Stimulated activated CD8-positive, alpha-beta memory T cell treated with anti-CD3 and anti-CD28 coated beads, Interleukin-12 subunit alpha, Interleukin-12 subunit beta, amount 100 ng/mL, for 24 hours (primary cell): Measurements from ENCODE around the gene CMTM8.
"Not testable (repeated sequence)": the region's sequence is repeated elsewhere in the genome, so short reads cannot be mapped to it uniquely, and the experiment has no call there.

Source experiments
- DNase-seq: peaks from one replicate; pipeline ENCODE4 v3.0.0-alpha.2; 2020; ENCODE audit errors: extremely low read depth

The CMTM8 gene, protein sequence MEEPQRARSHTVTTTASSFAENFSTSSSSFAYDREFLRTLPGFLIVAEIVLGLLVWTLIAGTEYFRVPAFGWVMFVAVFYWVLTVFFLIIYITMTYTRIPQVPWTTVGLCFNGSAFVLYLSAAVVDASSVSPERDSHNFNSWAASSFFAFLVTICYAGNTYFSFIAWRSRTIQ

DNA sequence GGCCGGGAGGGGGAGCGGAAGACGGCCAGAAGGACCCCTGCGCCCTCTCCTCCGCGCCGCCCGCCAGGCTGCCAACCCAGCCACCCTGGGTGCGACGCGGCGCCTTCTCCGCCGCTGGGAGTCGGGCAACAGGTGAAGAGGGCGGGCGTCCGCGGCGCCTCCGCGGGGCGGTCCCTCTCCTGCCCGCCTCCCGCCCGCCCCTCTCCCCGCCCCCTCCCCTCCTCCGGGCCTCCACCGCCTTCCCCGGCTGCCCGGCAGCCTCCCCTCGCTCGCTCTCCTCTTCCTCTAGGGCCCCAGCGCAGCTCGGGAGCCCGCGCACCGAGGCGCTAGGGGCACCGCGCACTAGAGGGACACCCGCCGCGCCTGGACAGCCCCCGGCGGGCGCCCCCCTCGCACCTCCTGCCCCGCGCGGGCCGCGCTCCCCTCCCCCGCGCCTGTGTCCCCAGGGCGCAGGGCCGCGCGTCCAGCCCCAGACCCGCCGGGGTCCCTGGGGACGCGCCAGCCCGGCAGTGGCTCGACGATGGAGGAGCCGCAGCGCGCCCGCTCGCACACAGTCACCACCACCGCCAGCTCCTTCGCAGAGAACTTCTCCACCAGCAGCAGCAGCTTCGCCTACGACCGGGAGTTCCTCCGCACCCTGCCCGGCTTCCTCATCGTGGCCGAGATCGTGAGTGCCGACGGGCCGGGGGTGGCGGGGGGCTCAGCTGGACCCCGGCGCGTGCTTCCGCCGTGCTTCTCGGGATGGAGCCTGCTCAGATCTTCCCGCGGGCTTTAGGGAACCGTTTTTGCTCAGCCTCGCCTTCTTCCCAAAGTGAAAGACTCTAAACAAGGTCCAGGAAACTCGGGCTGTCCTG, at the start of gene CMTM8:
Gene CMTM8 (plus strand): TSS at position 228 of the 854 bp plus-strand sequence. CDS start 293 bp downstream, at position 521.
- no peak for DNase-seq

DNA sequence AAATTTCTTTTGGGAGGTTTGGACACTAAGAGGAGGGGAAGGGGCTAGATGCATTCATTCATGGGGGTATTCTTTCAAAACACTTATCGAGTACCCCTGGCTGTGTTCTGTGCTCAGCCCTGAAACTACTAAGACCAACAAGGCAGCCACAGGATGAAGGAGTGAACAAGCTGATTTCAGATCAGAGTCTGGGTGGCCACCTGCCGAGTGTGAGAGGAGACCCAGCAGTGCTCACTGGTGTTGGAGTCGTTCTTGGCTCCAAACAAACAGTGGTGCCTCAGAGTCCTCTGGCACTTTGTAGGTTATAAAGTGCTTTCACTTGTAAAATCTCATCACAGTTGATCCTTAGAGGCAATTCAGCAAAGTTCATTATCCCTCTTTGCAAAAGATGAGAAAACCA, 48.8 kb upstream of the CMTM8 start:
- DNase-seq = no peak

- not testable (repeated sequence) for DNase-seq
These were observed 47.9 kb upstream of the CMTM8 start for GRCh38 chr3:32190556-32190955.

DNA sequence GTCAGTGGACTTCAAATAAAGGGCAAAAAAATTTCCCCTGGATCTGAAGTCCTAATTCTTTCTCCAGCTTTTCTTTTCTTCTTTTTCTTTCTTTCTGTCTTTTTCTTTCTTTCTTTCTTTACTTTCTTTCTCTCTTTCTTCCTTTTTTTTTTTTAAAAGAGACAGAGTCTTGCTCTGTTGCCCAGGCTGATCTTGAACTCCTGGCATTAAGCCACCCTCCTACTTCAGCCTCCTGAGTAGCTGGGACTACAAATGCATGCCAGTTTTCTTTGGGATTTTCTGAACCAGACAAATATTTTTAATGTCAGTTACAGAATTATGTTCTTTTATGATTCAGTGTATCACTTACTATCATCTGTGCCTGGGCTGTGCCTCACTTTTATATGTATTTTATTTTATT, 45.4 kb upstream of the CMTM8 start:
- DNase-seq = no peak

DNA sequence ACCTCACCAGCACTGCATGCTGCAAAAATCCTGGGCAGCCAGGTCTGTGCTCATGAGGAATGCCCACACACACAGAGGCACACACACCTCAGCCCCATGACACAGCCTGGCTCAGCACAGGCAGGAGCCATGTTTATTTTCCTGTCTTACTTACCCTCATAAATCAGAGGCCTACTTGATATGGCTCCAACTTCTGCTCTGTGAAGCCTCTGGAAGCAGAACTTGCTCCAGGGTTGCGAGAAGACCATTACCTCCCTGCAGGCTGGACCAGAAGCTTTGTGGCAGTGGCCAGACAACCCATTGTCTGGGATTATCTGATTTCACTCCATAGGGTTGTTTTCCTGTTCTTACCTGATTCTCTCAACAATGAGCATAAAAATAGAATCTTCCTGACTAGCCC, 43.8 kb upstream of the CMTM8 start:
- DNase-seq = no peak

DNA sequence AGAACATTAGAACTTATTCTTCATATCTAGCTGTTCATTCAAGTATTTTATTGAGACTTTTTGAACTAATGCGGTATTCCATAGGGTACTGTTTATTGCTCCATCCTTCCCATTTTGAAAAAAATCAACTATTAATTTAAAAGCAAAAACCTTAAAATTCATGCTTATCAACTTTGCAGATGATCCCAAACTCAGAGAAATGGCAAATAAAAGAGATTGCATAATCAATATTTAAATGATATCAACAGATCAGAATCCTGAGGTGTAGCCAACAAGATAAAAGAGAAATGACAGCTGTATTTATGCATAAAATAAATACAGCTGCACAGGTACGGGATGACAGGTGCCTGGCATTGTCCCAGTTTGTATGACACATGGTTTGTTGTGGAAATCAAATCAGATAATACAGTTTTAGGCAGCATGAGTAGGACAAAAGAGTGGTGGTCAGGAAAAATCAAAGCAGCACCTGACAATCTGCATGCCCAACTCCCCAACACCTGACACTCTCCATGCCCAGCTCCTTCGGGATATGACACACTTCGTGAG, 42.4 kb upstream of the CMTM8 start:
- DNase-seq = no peak

DNA sequence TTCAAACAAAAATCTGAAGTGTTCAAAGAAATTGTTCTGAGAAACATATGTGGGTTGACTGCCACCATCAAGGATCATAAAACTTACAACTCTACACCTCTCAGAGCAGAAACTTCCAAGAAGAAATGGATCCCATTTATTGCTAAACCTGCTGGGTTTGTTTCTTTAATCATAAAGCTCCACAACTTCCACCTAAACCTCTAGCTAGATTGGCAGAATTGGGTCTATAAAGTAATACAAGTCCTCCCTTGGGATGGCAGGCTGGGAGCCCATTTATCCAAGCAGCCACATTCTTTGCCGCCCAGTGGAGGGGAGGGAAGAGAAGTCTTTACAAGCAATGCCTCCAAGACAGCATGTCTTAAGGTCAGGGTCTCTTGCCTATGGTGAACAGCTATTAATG, 40.5 kb upstream of the CMTM8 start:
- no peak for DNase-seq

DNA sequence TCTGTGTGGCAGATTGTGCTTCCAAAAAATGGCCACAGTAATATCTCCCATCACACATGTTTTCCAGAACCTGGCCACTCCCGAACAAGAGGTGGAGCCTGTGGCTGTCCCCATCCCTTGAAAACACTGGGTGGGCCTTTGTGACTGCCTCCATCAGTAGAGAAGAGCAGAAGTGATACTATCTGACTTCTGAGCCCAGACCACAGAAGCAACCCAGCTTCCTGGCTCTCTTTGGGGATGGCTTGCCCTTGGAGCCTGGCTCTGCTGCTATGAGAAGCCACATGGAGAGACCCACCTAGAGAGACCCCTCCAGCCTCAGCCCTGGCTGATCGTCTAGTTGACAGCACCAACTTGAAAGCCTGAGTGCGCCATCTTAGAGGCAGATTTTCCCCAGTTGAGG, 39.8 kb upstream of the CMTM8 start:
- DNase-seq = no peak

- DNase-seq = no peak
These were observed 38.0 kb upstream of the CMTM8 start for GRCh38 chr3:32200490-32200889.

- no peak for DNase-seq
These were observed 37.3 kb upstream of the CMTM8 start for GRCh38 chr3:32200992-32201758.

DNA sequence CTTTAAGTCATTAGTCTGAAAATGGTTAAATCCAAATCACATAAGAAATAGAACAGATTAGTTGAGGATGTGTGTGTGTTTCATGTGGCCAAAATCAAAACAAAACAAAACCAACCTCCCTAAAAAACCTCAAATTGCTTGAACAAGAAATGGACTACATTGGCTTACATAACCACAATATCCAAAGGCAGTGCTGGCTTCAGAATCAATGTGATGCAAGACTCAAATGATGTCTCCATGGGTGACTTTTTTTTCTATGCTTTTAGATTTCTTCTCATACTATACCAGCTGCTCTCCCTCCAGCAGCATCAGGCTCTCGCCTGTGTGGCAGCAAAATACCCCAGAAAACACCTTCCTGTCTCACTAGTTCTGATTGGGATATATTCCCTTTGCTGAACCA, 36.0 kb upstream of the CMTM8 start:
- DNase-seq = no peak

DNA sequence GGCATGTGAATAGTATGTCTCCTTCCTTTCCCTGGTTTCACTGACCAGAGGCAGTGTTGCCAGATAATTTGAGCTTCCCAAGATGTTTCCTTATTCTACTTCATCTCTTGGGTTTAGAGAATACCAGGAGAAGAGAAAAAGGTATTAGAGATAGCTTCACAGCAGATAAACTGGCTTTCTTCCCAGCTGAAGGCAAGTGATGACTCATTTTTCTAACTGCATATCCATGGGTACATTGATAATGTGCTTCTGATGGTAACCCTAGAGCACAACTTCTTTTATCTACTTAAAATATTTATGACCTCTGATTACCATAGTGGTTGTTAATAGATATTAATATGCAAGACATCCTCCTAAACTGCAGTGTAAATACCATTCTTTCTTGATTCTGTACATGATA, 34.6 kb upstream of the CMTM8 start:
- no peak for DNase-seq

- no peak for DNase-seq
These were observed 30.0 kb upstream of the CMTM8 start for GRCh38 chr3:32208447-32208846.

- DNase-seq = no peak
These were observed 23.3 kb upstream of the CMTM8 start for GRCh38 chr3:32215185-32215584.

GRCh38 chr3:32216172-32216783, 22.2 kb upstream of the CMTM8 start:
- no peak for DNase-seq

- no peak for DNase-seq
These were observed 21.1 kb upstream of the CMTM8 start for GRCh38 chr3:32217339-32217738.

DNA sequence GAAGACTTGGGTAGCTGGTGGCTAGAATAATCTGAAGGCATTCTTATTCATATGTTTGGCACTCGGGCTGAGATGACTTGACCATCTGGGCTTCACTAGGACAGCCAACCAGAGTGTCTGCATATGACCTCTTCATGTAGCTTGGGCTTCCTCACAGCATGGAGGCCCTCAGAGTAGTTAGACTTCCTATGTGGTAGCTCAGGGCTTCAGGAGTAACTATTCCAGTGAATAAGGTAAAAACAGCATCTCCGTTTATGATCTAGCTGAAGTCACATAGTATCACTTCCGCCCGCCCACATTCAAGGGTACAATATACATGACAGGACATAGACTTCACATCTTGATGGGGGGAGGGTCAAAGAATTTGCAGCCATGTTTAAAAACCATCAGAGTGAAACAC, 18.9 kb upstream of the CMTM8 start:
- DNase-seq = no peak

DNA sequence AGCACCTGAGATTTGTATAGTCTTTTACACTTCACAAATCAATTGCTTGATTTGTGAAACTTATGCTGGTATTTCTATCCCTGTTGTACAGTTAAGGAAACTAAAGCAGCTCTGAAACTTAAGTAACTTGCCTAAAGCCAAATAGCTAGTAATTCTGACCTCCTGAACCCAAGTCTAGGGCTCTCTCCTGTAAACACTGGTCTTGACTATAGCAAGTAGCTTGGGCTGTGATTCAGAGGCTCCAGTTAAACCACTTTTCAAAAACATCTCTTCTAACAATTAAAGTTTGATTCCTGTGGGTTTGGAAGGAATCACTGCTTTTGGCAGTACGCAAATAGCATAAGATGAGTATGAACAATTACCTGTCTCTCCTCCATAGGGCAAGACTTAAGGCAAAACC, 18.5 kb upstream of the CMTM8 start:
- DNase-seq = no peak

DNA sequence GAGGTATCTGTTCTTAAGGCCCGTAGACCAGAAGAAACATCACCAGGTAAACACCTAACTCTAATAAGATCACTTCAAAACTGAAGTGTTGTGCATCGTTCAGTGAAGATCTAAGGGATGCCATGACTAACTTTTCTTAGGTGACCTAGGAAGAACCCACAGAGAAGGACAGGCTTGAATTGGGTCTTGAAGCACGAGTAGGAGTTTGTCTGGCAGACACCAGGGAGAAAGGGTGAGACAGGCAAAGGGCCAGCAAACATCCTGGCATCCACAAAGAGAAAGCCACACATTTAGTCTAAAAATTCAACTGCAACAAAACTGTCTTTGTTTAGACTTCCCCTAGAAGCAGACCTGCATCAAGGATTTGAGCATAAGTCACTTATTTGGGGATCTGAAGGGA, 15.5 kb upstream of the CMTM8 start:
- DNase-seq = no peak

DNA sequence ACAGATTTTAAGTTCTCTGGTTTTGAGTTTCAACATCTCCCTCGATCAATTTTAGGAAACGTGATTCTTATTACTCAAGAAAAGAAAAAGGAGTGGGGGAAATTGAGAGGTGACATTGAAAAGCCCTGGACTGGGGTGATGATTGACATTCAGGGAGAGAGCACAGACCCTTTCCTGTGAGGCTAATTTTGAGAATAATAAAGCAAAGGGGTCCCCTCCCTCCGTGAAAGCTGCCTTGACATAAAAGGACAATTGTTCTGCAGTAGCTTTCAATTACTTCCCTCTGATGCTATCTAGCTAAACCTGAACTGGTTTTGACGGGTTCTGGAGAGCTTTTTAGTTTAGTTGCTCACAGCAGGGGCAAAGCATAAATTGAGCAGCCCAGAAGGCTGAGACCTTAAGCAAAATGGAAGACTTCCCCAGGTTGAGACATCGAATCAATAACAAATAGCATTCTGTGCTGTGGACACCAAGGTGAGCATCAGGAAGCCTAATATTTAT, 14.4 kb upstream of the CMTM8 start:
- DNase-seq = no peak

DNA sequence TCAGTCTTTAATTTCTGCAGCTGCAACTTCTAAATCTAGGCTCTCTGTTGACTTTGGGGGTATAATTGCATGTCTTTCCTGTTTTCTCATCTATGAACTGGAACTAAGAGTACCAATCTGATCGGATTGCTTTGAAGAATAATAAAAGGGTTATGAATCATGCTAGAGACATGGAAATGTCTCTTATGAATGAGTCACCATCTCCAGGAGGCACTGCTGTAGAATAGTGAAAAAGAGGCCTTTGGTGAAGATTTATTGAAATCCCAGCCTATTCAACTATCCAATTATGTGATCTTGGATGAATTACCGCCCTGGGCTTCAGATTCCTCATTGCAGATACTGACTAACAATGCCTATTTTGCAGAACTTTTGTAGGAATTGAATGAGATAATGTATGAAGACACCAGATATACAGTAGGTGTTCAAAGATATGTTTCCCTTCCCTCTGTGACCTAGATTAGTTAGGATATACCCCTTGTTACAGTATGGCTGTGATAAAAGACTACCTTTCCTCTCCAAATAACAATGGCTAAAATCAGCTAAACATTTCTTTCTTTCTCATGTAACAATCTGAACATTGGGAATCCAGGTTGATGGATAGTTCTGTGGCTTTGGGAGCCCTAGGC, 11.5 kb upstream of the CMTM8 start:
- DNase-seq = no peak
